HG03196 (cell line): Measurements from ENCODE around the gene FDPS.
"Not testable (repeated sequence)": the region's sequence is repeated elsewhere in the genome, so short reads cannot be mapped to it uniquely, and the experiment has no call there.

ENCODE experiments used
- ATAC-seq: cut with Tn5 transposase; IDR thresholded peaks from one replicate; pipeline ENCODE4 v1.9.1; 2021; ENCODE audit not compliant: unreplicated experiment

The FDPS gene

DNA sequence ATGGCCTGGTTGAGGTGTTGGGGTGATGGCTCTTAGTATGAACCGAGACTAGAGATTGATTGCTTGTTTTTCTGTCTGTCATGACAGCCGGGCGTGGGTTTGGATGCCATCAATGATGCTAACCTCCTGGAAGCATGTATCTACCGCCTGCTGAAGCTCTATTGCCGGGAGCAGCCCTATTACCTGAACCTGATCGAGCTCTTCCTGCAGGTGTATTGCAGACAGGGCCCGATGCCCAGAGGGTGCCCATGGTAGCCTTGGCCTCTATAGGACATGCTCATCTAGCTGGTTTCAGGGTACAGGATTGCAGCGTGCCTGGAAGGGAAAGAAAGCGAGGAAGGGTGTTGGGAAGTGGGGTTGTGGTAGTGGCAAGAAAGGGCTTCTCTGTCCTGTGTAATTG lies 9.4 kb downstream of the FDPS start:
- no peak for ATAC-seq

DNA sequence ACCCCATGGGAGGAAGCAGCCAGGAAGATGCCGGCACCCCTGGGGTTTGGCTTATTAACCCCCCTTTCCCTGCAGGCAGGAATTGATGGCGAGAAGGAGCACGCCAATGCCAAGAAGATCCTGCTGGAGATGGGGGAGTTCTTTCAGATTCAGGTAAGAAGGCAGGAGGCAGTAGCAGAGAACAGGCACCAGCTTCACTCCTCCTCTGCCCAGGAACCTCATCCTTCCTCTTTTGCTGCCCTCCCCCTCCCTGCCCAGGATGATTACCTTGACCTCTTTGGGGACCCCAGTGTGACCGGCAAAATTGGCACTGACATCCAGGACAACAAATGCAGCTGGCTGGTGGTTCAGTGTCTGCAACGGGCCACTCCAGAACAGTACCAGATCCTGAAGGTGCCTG lies 10.9 kb downstream of the FDPS start:
- ATAC-seq = no peak

DNA sequence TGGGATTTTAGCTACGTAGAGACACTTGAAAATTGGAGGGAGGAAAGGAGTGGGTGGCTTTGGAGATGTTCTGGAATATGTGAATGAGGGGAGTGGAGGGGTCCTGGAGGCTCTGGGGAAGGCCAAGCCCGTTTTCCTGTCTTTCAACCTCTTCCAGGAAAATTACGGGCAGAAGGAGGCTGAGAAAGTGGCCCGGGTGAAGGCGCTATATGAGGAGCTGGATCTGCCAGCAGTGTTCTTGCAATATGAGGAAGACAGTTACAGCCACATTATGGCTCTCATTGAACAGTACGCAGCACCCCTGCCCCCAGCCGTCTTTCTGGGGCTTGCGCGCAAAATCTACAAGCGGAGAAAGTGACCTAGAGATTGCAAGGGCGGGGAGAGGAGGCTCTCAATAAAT lies 11.6 kb downstream of the FDPS start:
- ATAC-seq = no peak

DNA sequence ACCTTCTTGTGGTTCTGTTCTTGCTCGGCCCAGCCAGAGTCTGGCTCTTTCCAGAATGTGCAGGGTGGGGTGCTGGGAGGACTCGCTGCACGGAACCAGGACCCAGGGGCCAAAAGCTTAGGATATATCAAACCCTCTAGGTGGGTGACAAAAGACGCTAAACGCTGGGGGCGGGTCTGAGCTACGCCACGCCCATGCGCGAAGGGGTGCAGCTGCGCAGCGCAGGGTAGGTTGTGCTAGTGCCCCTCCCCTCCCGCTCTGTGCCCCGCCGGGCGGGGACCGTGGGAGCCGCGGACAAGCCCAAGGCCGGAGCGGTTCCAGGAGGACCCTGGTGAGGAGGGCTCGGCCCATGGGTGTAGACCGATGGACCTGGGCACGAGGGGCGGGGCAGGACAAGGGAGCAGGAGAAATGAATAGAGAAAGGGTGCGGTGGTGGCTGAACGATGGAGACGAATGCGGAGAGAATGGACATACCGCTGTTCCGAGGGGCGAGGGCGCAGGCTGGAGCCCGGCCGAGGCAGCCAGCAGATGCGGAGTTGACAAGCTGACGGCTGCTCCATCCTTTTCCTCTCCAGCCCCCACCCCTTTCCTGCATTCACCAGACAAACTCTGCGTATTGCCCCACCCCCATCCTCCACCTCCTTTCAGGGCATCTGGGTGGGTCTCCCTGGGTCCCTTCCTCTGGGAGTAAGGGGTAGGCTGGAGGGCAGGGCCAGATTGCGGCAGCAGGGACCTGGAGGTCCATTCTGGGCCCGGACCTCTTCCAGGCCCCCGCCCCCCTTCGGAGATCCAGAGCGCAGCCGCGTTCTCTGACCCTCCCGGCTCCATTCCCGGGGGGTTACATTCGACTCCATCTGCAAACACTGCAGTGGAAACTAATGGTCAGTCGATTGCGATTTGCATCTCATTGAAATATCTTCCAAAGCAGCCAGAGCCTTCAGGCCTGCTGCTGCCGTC lies 12.3 kb downstream of the FDPS start, which contains the start of gene RUSC1:
TSS of gene RUSC1 (plus strand) at position 234 of the 957 bp plus-strand sequence. CDS start 880 bp downstream, outside the sequence.
- ATAC-seq = no peak

DNA sequence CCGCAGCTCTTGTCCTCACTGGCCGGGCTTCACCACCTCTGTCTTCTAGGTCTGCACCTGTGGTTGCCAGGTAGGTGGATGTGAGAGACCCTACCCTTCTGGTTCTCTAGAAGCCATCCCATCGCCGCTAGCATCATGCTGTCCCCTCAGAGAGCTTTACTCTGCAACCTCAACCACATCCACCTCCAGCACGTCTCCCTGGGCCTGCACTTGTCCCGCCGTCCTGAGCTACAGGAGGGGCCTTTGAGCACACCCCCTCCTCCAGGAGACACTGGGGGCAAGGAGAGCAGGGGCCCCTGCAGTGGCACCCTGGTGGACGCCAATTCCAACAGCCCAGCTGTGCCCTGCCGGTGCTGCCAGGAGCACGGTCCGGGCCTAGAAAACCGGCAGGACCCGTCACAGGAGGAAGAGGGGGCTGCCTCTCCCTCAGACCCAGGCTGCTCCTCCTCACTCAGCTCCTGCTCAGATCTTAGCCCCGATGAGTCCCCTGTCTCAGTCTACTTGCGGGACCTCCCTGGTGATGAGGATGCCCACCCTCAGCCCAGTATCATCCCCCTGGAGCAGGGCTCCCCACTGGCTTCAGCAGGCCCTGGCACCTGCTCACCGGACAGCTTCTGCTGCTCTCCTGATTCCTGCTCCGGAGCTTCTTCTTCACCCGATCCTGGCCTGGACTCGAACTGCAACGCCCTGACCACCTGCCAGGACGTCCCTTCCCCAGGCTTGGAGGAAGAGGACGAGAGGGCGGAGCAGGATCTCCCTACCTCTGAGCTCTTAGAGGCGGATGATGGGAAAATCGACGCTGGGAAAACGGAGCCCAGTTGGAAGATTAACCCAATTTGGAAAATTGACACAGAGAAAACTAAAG lies 13.2 kb downstream of the FDPS start:
- no peak for ATAC-seq

DNA sequence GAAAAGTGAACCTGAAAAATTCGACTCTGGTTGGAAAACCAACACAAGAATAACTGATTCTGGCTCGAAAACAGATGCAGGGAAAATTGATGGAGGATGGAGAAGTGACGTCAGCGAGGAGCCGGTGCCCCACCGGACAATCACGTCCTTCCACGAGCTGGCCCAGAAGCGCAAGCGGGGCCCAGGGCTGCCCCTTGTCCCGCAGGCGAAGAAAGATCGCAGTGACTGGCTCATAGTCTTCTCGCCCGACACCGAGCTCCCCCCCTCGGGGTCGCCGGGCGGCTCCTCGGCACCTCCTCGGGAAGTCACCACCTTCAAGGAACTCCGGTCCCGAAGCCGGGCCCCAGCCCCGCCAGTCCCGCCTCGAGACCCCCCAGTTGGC lies 13.9 kb downstream of the FDPS start:
- ATAC-seq = no peak

DNA sequence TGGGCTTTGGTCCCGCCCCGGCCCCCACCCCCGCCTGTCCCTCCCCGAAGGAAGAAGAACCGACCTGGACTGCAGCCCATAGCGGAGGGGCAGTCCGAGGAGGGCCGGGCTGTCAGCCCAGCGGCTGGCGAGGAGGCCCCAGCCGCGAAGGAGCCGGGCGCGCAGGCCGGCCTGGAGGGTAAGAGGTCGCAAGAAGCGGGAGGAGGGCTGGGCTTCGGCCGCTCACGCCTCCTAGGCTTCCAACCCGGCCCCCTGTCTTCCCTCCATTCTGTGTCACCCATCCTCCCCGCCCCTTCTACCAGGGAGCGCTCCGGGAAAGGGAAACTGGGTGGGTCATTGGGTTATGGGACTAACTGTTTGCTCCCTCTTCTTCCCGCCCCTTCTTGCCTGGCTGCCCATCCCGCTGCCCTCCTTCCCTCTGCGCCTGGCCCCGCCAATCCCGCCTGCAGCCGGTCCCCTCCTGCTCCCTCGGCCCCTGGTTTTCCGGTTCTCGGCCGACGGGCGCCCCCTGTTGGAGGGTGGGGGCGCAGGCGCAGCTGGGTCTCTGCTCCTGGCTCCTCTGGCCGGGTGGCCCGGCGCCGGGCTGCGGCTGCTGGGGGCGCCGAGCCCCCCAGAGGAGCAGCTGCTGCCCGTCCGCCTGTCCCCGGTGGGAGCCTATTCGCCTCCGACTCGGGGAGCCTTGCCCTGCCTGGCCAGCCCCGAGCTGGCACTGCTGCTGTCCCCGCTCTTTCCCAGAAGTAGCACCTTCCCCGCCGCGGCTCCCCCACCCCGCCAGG lies 14.5 kb downstream of the FDPS start:
- no peak for ATAC-seq

DNA sequence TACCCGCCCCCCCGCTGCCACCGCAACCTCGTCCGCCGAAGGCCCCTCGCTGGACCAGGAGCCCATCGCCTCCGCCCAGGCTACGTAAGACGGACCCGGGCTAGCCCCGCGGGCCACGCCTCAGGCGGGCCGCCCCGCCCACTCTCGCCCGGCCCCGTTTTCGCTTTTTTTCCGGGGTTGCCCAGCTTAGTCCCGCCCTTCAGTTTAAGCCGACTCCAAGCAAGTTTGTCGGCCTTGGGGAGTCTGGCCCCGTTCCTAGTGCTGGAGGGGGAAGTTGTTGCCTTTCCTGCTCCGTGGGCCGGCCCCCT lies 15.0 kb downstream of the FDPS start:
- peak; percentile 41 for ATAC-seq

DNA sequence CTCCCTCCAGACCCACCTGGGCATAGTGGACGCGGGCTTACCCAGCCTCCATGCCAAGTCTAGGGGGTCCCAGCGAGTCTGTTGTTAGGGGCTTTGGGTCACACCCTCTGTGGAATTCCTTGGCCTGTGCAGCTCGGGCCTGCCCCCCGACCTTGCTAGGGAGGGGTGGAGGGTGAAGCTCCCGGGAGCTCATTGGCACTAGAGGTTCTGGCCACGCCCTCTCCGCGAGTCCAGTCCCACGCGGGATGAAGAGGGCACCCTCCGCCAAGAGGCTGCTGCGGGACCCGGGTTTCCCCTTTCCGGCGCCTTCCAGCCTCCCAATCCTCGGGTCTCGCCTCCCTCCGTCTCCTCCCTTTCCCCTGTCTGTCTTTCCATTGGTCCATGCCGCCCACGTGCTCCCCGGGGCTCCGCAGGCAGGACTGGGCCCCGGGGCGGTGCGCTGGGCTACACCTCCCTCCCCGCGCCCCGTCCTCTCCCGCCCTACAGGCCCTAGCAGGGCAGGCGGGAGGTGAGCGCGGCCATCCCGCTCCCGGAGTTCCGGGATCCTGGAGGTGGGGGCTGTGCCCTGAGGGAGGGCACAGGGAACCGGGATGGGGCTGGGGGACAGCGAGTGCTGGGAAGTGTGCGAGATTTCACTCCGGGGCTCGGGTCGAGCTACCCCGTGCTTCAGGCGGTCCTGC lies 15.5 kb downstream of the FDPS start:
- ATAC-seq = peak; percentile 50

DNA sequence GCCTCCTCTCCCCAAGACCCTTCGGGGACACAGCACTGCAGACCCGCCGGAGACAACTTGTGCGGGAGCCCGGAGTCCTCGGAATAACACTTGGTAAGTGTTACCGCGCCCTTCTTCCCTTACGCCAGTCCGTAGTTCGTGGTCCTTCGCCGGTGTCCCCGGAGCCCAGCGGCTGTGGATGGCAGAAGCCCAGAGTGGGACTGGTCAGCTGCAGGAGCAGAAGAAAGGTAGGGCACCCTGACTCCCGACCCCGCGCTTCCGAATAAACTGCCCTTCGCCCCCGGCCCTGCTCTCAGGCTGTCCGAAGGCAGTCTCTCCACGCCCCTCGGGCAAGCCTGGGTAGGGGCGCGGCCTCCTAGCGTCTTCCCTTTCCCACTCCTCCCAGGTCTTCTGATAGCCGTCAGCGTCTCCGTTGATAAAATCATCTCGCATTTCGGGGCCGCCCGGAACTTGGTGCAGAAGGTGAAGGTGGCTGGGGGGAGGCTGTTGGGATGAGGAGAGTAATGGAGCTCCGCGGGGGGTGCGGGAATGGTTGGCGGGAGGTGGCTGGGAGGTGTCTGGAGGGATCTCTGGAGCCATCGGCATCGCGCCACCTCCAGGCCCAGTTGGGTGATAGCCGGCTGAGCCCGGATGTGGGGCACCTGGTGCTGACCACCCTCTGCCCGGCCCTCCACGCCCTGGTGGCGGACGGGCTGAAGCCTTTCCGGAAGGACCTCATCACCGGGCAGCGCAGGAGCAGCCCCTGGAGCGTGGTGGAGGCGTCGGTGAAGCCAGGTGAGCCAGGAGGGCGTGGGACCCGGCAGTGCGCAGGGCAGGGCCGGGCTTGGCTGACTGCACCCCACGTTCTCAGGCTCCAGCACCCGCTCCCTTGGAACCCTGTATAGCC lies 16.3 kb downstream of the FDPS start:
- no peak for ATAC-seq

DNA sequence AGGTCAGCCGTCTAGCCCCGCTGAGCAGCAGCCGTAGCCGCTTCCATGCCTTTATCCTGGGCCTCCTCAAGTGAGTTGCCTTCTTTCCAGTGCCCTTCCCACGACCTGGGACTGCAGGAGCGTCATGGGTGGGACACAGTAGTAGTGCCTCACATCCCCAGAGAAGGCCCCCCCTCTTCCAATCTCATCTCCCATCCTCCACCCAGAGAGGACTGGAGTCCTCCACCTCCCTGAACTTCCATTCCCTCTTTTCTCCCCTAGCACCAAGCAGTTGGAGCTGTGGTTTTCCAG lies 16.9 kb downstream of the FDPS start:
- no peak for ATAC-seq

DNA sequence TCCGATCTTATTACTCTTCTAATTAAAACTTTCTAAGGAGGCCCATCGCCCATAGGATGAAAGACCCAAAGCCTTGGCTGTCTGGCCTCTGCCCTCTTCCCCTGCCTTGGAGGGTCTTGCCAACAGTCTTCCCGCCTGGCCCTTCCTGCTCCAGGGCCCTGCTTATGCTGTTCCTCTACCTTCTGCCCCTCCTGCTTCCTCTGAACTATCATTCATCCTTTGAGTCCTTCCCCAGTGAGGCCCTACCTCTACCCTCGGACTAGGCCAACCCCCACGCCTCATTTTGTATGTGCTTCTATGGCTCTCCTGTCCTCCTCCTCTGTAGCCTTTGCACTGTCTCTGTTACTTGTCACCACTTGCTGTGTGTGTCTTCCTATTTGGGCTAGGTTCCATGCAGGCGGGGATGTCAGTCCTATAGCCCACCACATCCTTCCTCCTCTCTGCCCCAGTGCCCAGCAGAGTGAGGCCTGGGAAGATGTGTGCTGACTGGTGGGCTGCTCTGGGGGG lies 17.4 kb downstream of the FDPS start:
- no peak for ATAC-seq

DNA sequence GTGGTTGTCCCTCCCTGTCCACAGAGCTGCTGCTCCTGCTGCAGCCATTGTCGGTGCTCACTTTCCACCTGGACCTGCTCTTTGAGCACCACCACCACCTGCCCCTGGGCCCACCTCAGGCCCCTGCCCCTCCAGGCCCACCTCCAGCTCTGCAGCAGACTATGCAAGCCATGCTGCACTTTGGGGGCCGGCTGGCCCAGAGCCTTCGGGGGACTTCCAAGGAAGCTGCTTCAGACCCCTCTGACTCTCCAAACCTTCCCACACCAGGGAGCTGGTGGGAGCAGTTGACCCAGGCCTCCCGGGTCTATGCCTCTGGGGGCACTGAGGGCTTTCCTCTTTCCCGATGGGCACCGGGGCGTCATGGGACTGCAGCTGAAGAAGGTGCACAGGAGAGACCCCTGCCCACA lies 18.0 kb downstream of the FDPS start:
- ATAC-seq = no peak

DNA sequence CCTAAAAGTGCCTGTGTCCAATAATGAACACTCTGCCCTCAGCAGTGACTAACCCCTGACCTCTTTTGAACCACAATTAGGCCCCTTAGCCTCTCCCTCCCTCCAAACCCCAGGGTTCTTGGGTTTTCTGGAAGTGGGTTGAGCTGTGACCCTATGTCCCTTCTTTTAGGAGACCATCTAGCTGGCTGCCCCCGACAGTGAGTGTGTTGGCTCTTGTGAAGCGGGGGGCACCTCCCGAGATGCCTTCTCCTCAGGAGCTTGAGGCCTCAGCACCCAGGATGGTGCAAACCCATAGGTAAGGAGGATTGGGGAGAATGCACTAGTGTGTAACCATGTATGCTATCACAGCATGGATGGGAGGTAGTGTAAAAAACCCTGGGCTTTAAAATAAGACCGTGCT lies 19.3 kb downstream of the FDPS start:
- ATAC-seq = no peak

DNA sequence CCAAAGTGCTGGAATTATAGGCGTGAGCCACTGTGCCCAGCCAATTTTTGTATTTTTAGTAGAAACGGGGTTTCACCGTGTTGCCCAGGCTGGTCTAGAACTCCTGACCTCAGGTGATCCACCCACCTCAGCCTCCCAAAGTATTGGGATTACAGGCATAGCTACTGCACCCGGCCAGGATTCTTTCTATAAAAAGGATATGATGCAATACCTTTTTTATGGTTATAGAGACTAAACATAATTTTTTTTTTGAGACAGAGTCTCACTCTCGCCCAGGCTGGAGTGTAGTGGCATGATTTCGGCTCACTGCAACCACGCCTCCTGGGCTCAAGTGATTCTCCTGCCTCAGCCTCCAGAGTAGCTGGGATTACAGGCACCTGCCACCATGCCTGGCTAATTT lies 20.2 kb downstream of the FDPS start:
- not testable (repeated sequence) for ATAC-seq

DNA sequence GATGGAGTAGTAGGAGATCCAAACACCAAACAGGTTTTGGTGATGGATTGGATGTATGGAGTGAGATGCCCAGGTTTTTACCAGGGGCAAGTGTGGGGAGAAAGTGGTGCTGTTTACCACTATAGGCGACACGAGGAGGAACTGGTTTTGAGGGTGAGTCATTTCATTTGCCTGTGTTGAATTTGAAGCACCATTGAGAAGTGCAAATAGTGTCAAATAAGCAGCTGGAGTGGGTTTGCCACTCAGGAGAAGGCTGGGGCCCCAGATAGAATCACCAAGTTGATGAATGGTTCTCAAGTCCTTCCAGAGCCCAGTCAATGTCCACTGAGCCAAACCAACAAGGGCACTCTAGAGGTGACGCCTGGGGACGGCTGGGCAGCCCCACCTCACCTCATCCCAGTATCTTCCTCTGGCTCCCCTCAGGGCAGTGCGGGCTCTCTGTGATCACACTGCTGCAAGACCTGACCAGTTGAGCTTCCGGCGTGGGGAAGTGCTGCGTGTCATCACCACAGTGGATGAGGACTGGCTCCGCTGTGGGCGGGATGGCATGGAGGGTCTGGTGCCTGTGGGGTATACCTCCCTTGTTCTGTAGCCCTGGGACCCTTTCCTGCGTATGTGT lies 21.4 kb downstream of the FDPS start:
- ATAC-seq = no peak

DNA sequence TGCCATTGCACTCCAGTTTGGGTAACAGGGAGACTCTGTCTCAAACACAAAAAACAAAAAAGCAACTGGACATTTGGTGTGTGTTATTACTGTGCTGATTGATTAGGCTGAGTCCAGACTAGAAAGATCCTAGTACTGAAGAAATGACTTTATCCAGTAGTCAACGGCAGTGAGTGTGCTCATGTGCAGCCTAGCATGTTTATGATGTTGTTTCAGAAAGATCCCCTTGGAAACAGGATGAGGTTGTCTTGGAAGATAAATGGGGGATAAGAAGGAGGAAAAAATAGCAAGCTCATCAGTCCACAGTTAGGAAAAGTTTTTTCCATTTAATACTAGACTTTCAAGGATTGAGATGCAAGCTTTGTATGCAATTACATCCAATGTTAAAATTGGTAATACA lies 26.3 kb downstream of the FDPS start:
- ATAC-seq = no peak

DNA sequence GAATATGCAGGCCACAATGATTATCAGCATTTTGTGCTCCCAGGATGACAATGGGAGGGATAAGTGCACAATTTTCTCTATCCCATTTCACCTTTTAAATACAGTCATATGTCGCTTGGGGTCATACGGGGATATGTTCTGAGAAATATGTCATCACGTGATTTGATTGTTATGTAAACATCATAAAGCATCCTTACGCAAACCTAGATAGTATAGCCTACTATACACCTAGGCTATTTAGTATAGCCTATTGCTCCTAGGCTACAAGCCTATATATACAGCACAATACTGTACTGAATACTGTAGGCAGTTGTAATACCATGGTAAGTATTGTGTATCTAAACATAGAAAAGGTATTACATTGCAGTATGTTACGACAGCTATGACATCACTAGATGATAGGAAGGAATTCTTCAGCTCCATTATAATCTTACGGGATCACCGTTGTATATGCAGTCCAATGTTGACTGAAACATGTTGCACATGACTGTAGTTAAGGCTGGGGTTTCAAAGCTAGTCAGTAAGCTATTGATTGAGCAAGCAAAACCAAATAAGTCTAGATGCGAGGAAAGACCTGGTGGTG lies 30.9 kb downstream of the FDPS start:
- ATAC-seq = no peak

DNA sequence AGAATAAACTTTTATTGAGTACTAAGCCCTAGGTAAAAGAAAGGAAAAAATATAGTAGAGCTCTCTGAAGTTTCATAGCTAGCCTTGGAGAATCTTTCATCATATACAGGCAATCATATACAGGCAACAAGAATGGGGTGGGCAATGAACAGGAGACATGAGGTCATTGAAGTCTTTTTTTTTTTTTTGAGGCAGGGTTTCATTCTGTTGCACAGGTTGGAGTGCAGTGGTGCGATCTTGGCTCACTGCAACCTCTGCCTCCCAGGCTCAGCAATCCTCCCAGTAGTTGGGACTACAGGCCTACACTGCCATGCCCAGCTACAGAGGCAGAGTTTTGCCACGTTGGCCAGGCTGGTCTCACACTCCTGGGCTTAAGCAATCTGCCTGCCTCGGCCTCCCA lies 34.2 kb downstream of the FDPS start:
- ATAC-seq = no peak
